ENCODE measurements around the gene RRAS. TPM values are rescaled to one million over a fixed set of nuclear protein-coding genes. Genes with fewer than 3 reads are reported as not detected.

The RRAS gene
- total RNA-seq, 5 donors from 2014 or later (not counting 1 experiment from before 2014, with no cell fraction given), result 8.5 to 15.4 (median 13.0) TPM

DNA sequence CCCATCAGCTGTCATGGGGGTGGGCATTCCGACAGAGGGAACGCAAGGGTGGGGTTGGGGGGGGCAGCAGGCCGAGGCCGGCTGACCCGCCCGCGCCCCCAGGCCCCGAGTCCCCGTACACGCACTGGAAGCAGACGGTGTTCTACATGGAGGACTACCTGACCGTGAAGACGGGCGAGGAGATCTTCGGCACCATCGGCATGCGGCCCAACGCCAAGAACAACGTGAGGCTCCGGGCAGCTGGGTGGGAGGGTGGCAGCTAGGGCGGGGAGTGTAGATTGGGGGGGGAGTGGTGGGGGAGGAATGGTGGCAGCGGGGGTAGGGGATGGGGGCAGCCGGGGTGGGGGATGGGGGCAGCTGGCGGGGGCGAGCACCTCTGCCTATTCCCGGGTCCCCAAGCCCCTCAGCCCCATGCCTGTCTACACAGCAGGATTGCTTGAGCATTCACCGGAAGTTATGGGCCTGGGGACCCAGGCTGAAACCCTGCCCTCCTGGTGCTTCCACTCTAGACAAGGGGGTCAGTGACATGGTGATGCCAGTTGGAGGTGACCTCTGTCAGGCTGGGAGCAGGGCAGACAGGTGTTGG is 46.7 kb upstream of the RRAS start:
- Histone ChIP-seq H3K4me3 (ENCODE audit: control insufficient read depth in 1 of 2, extremely low read depth in 1 of 2, low read length in 1 of 2) (no peak overlapping the region), H3K27me3 (replicated peaks in 1 of 2; ENCODE audit: control insufficient read depth in 2 of 2, extremely low read depth in 1 of 2, insufficient read depth in 2 of 2, low read length in 1 of 2) (peaks cover 5 to 28% of the 10 kb centered on the region in 2 experiments), H3K9me3 (no peaks in the 10 kb centered on the region), H3K27ac (ENCODE audit: low read length) (no peak overlapping the region), H3K4me1 (ENCODE audit: control insufficient read depth in 1 of 2, extremely low read depth in 1 of 2, insufficient read depth in 2 of 2, low read length in 2 of 2) (peaks cover 4 to 35% of the 10 kb centered on the region in 2 experiments), H3K36me3 (ENCODE audit: control insufficient read depth in 2 of 2, extremely low read depth in 1 of 2, insufficient read depth in 1 of 2, low read length in 1 of 2) (peaks cover 11 to 55% of the 10 kb centered on the region in 2 donors)
- ChIA-PET CTCF (interaction anchor here in 1 of 2 donors (0.6 kb wide), 2 partner anchors 38 to 505 kb away, joined by 4 to 5 read pairs; no protein-coding TSS in a partner anchor), POLR2A (no interaction called here)
- WGBS (ENCODE audit: insufficient coverage), result 96% methylated on average over 15 of the region's 27 CpGs
- no peak for DNase-seq
- Mint-ChIP-seq H3K4me1 (peaks cover 18 to 26% (median 23%) of the 10 kb centered on the region in 3 donors), H3K36me3 (peaks cover 30% of the 10 kb centered on the region), H3K4me3 (no peak overlapping the region), H3K27ac (no peak overlapping the region), H3K27me3 (peaks cover 12 to 13% of the 10 kb centered on the region in 2 donors), H3K9me3 (no peaks in the 10 kb centered on the region)
- no peak for ATAC-seq (replicated peaks in 1 of 4)

GRCh38 chr19:49685845-49686332 is 45.9 kb upstream of the RRAS start:
- POLR2A ChIA-PET, result interaction anchor here in 1 of 2 donors (0.7 kb wide), 2 partner anchors 11 to 12 kb away, joined by 3 read pairs; no protein-coding TSS in a partner anchor
- Mint-ChIP-seq H3K4me3 (no peak overlapping the region), H3K4me1 (peaks cover 13 to 23% (median 18%) of the 10 kb centered on the region in 3 donors), H3K27ac (no peak overlapping the region), H3K9me3 (no peaks in the 10 kb centered on the region), H3K27me3 (peaks cover 7 to 11% of the 10 kb centered on the region in 2 donors), H3K36me3 (peaks cover 32% of the 10 kb centered on the region)
- H3K9me3 ChIP-seq, result no peaks in the 10 kb centered on the region
- DNase-seq (no peak), ATAC-seq (replicated peaks in 1 of 4) (no peak)
- 91% methylated on average over 23 of the region's 23 CpGs for WGBS (ENCODE audit: insufficient coverage)
- CTCF ChIA-PET, result interaction anchor here (0.6 to 1.1 kb wide), 2 partner anchors 37 to 81 kb away, joined by 4 to 5 read pairs; partner anchors contain the start of gene AP2A1 (in 1 of the 2)
- no peak overlapping the region for H3K4me3 ChIP-seq (ENCODE audit: control insufficient read depth in 1 of 2, extremely low read depth in 1 of 2, low read length in 1 of 2)
- peaks cover 0 to 31% of the 10 kb centered on the region in 2 experiments for H3K4me1 ChIP-seq (ENCODE audit: control insufficient read depth in 1 of 2, extremely low read depth in 1 of 2, insufficient read depth in 2 of 2, low read length in 2 of 2)
- H3K27ac ChIP-seq (ENCODE audit: low read length), result no peak overlapping the region
- H3K27me3 ChIP-seq (replicated peaks in 1 of 2; ENCODE audit: control insufficient read depth in 2 of 2, extremely low read depth in 1 of 2, insufficient read depth in 2 of 2, low read length in 1 of 2), result peaks cover 2 to 21% of the 10 kb centered on the region in 2 experiments
- peaks cover 11 to 62% of the 10 kb centered on the region in 2 donors for H3K36me3 ChIP-seq (ENCODE audit: control insufficient read depth in 2 of 2, extremely low read depth in 1 of 2, insufficient read depth in 1 of 2, low read length in 1 of 2)

- no peak for ATAC-seq (replicated peaks in 1 of 4)
- ChIA-PET POLR2A (interaction anchor here in 1 of 2 donors (0.7 kb wide), 2 partner anchors 11 to 13 kb away, joined by 3 read pairs; no protein-coding TSS in a partner anchor), CTCF (interaction anchor here in 1 of 2 donors (1.1 kb wide), 1 partner anchor 82 kb away, joined by 4 read pairs; the partner anchor contains the start of gene AP2A1)
- Histone ChIP-seq H3K27me3 (replicated peaks in 1 of 2; ENCODE audit: control insufficient read depth in 2 of 2, extremely low read depth in 1 of 2, insufficient read depth in 2 of 2, low read length in 1 of 2) (peaks cover 0 to 13% of the 10 kb centered on the region in 2 experiments), H3K9me3 (no peaks in the 10 kb centered on the region), H3K4me1 (ENCODE audit: control insufficient read depth in 1 of 2, extremely low read depth in 1 of 2, insufficient read depth in 2 of 2, low read length in 2 of 2) (peaks cover 4 to 31% of the 10 kb centered on the region in 2 experiments), H3K4me3 (ENCODE audit: control insufficient read depth in 1 of 2, extremely low read depth in 1 of 2, low read length in 1 of 2) (no peak overlapping the region), H3K36me3 (ENCODE audit: control insufficient read depth in 2 of 2, extremely low read depth in 1 of 2, insufficient read depth in 1 of 2, low read length in 1 of 2) (peaks cover 11 to 62% of the 10 kb centered on the region in 2 donors), H3K27ac (ENCODE audit: low read length) (no peak overlapping the region)
- H3K4me3 Mint-ChIP-seq, result no peak overlapping the region
- WGBS (ENCODE audit: insufficient coverage), result 94% methylated on average over 12 of the region's 13 CpGs
- no peak for DNase-seq
- peaks cover 0 to 3% of the 10 kb centered on the region in 2 donors for H3K27me3 Mint-ChIP-seq
- no peak overlapping the region for H3K27ac Mint-ChIP-seq
- H3K4me1 Mint-ChIP-seq, result peaks cover 12 to 20% (median 18%) of the 10 kb centered on the region in 3 donors
- no peaks in the 10 kb centered on the region for H3K9me3 Mint-ChIP-seq
- peaks cover 35% of the 10 kb centered on the region for H3K36me3 Mint-ChIP-seq
Measured at GRCh38 chr19:49684983-49685553, 45.1 kb upstream of the RRAS start.

GRCh38 chr19:49684251-49684982 is 44.5 kb upstream of the RRAS start:
- Histone ChIP-seq H3K27me3 (replicated peaks in 1 of 2; ENCODE audit: control insufficient read depth in 2 of 2, extremely low read depth in 1 of 2, insufficient read depth in 2 of 2, low read length in 1 of 2) (peaks cover 0 to 7% of the 10 kb centered on the region in 2 experiments), H3K9me3 (no peaks in the 10 kb centered on the region), H3K4me3 (ENCODE audit: control insufficient read depth in 1 of 2, extremely low read depth in 1 of 2, low read length in 1 of 2) (no peak overlapping the region), H3K27ac (ENCODE audit: low read length) (no peak overlapping the region), H3K4me1 (ENCODE audit: control insufficient read depth in 1 of 2, extremely low read depth in 1 of 2, insufficient read depth in 2 of 2, low read length in 2 of 2) (peaks cover 4 to 31% of the 10 kb centered on the region in 2 experiments), H3K36me3 (ENCODE audit: control insufficient read depth in 2 of 2, extremely low read depth in 1 of 2, insufficient read depth in 1 of 2, low read length in 1 of 2) (peaks cover 11 to 62% of the 10 kb centered on the region in 2 donors)
- 87% methylated on average over 28 of the region's 35 CpGs for WGBS (ENCODE audit: insufficient coverage)
- H3K4me3 Mint-ChIP-seq, result no peak overlapping the region
- ATAC-seq (replicated peaks in 1 of 4), result no peak
- H3K9me3 Mint-ChIP-seq, result no peaks in the 10 kb centered on the region
- no peak overlapping the region for H3K27ac Mint-ChIP-seq
- H3K4me1 Mint-ChIP-seq, result peaks cover 13 to 22% (median 18%) of the 10 kb centered on the region in 3 donors
- CTCF ChIA-PET, result interaction anchor here in 1 of 2 donors (0.6 to 0.8 kb wide), 2 partner anchors 44 to 116 kb away, joined by 3 read pairs; partner anchors contain the start of gene RRAS
- no peaks in the 10 kb centered on the region for H3K27me3 Mint-ChIP-seq
- DNase-seq, result peak in 2 of 35 experiments; percentile 8 to 42
- POLR2A ChIA-PET, result no interaction called here
- peaks cover 35% of the 10 kb centered on the region for H3K36me3 Mint-ChIP-seq

DNA sequence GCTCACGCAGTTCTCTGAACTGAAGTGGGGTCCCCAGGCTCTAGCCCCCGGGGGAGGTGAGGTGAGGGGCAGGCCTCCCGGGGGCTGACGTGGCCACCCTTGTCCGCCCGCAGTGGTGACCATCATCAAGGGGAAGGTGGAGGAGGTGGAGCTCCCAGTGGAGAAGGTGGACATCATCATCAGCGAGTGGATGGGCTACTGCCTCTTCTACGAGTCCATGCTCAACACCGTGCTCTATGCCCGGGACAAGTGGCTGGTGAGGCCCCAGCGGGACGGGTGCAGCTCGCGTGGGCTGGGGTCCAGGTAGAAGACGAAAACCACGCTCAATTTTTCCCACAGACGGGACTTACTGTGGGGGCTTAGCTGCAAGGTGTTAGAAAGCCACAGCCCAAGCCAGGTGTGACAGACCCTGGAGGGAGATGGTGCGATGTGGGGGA is 43.9 kb upstream of the RRAS start:
- Mint-ChIP-seq H3K36me3 (peaks cover 35% of the 10 kb centered on the region), H3K27me3 (no peaks in the 10 kb centered on the region), H3K4me3 (no peak overlapping the region), H3K27ac (no peak overlapping the region), H3K4me1 (peaks cover 13 to 21% (median 20%) of the 10 kb centered on the region in 3 donors), H3K9me3 (no peaks in the 10 kb centered on the region)
- Histone ChIP-seq H3K27me3 (replicated peaks in 1 of 2; ENCODE audit: control insufficient read depth in 2 of 2, extremely low read depth in 1 of 2, insufficient read depth in 2 of 2, low read length in 1 of 2) (peaks cover 0 to under 1% of the 10 kb centered on the region in 2 experiments), H3K36me3 (ENCODE audit: control insufficient read depth in 2 of 2, extremely low read depth in 1 of 2, insufficient read depth in 1 of 2, low read length in 1 of 2) (peaks cover 11 to 62% of the 10 kb centered on the region in 2 donors), H3K4me3 (ENCODE audit: control insufficient read depth in 1 of 2, extremely low read depth in 1 of 2, low read length in 1 of 2) (no peak overlapping the region), H3K4me1 (ENCODE audit: control insufficient read depth in 1 of 2, extremely low read depth in 1 of 2, insufficient read depth in 2 of 2, low read length in 2 of 2) (peaks cover 4 to 34% of the 10 kb centered on the region in 2 experiments), H3K9me3 (no peaks in the 10 kb centered on the region), H3K27ac (ENCODE audit: low read length) (no peak overlapping the region)
- no peak for ATAC-seq (replicated peaks in 1 of 4)
- WGBS (ENCODE audit: insufficient coverage), result 83% methylated on average over 18 of the region's 18 CpGs
- CTCF ChIA-PET, result interaction anchor here in 1 of 2 donors (0.6 to 0.8 kb wide), 2 partner anchors 44 to 115 kb away, joined by 3 read pairs; partner anchors contain the start of gene RRAS
- POLR2A ChIA-PET, result no interaction called here
- DNase-seq, result no peak

- Histone ChIP-seq H3K4me3 (ENCODE audit: control insufficient read depth in 1 of 2, extremely low read depth in 1 of 2, low read length in 1 of 2) (no peak overlapping the region), H3K36me3 (ENCODE audit: control insufficient read depth in 2 of 2, extremely low read depth in 1 of 2, insufficient read depth in 1 of 2, low read length in 1 of 2) (peaks cover 11 to 58% of the 10 kb centered on the region in 2 donors), H3K9me3 (no peaks in the 10 kb centered on the region), H3K4me1 (ENCODE audit: control insufficient read depth in 1 of 2, extremely low read depth in 1 of 2, insufficient read depth in 2 of 2, low read length in 2 of 2) (peaks cover 4 to 47% of the 10 kb centered on the region in 2 experiments), H3K27ac (ENCODE audit: low read length) (no peak overlapping the region), H3K27me3 (replicated peaks in 1 of 2; ENCODE audit: control insufficient read depth in 2 of 2, extremely low read depth in 1 of 2, insufficient read depth in 2 of 2, low read length in 1 of 2) (no peaks in the 10 kb centered on the region)
- Mint-ChIP-seq H3K4me1 (peaks cover 21 to 29% (median 28%) of the 10 kb centered on the region in 3 donors), H3K36me3 (peaks cover 32% of the 10 kb centered on the region), H3K4me3 (no peak overlapping the region), H3K9me3 (no peaks in the 10 kb centered on the region), H3K27ac (no peak overlapping the region), H3K27me3 (no peaks in the 10 kb centered on the region)
- ATAC-seq (replicated peaks in 1 of 4) (no peak), DNase-seq (no peak)
- CTCF ChIA-PET, result no interaction called here
- WGBS (ENCODE audit: insufficient coverage), result 73% methylated on average over 8 of the region's 8 CpGs
- POLR2A ChIA-PET, result no interaction called here
Measured at GRCh38 chr19:49682274-49682673, 42.3 kb upstream of the RRAS start.

Data from T-cell (primary cell).